ENCODE data around the gene SESN1. TPM values are rescaled to one million over a fixed set of nuclear protein-coding genes. Genes with fewer than 3 reads are reported as not detected.
A peak's percentile ranks its signal among the peaks of the same experiment; 100 is the strongest.

SESN1 gene
- polyA plus RNA-seq, 2 of the 4 experiments (the other 2 are of a cell fraction): 7.9 to 13.9 TPM

DNA sequence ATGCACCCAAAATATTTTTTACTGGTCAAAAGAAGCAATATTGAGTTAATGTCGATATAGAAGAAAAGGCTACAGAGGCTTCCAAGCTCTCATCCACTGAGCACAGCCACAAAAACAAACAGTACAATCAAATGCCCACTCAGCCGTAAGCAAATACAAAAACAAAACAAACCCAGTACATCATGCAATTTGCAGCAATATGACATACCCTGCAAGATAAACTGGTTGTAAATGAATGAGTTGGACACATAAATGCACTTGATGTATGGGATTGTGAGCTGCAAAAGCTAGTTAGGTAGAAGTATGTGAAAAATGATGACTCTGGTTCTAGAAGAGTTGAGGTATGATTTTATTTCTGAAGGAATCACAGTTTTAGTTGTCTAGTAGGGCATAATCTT, 83.9 kb downstream of the SESN1 start:
- Histone ChIP-seq H3K9me3 (no peaks in the 10 kb centered on the region), H3K27ac (no peak overlapping the region), H3K4me2 (peak overlapping the region; percentile 80; the same call in 2 of the 3 replicates), H3K4me1 (no peaks in the 10 kb centered on the region; the same call in 2 of the 3 replicates), H3K4me3 (no peak overlapping the region)
- no peak for TF ChIP-seq NPAS2 (CRISPR knock-in tag; IDR thresholded peaks at IDR 0.05; ENCODE audit: borderline replicate concordance)
- TF ChIP-seq JUN (IDR thresholded peaks at IDR 0.05): no peak
- no peak for TF ChIP-seq FOSL2 (IDR thresholded peaks at IDR 0.05)
- TF ChIP-seq FOSL2 (CRISPR knock-in tag; IDR thresholded peaks at IDR 0.05): no peak
- TF ChIP-seq ESRRA (IDR thresholded peaks at IDR 0.05; ENCODE audit: borderline replicate concordance, low read length): no peak
- TF ChIP-seq MAZ (IDR thresholded peaks at IDR 0.05; ENCODE audit: borderline replicate concordance, low read depth, low read length): no peak
- TF ChIP-seq, protein P1, sequence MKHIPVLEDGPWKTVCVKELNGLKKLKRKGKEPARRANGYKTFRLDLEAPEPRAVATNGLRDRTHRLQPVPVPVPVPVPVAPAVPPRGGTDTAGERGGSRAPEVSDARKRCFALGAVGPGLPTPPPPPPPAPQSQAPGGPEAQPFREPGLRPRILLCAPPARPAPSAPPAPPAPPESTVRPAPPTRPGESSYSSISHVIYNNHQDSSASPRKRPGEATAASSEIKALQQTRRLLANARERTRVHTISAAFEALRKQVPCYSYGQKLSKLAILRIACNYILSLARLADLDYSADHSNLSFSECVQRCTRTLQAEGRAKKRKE (CRISPR knock-in tag; IDR thresholded peaks at IDR 0.05; ENCODE audit: low read depth): no peak
- TF ChIP-seq, protein P2, sequence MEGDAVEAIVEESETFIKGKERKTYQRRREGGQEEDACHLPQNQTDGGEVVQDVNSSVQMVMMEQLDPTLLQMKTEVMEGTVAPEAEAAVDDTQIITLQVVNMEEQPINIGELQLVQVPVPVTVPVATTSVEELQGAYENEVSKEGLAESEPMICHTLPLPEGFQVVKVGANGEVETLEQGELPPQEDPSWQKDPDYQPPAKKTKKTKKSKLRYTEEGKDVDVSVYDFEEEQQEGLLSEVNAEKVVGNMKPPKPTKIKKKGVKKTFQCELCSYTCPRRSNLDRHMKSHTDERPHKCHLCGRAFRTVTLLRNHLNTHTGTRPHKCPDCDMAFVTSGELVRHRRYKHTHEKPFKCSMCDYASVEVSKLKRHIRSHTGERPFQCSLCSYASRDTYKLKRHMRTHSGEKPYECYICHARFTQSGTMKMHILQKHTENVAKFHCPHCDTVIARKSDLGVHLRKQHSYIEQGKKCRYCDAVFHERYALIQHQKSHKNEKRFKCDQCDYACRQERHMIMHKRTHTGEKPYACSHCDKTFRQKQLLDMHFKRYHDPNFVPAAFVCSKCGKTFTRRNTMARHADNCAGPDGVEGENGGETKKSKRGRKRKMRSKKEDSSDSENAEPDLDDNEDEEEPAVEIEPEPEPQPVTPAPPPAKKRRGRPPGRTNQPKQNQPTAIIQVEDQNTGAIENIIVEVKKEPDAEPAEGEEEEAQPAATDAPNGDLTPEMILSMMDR (IDR thresholded peaks at IDR 0.05): no peak
- TF ChIP-seq GATA3 (IDR thresholded peaks at IDR 0.05; ENCODE audit: borderline replicate concordance): no peak
- no peak for TF ChIP-seq RFX5 (IDR thresholded peaks at IDR 0.05)
- no peak for TF ChIP-seq BHLHE40 (IDR thresholded peaks at IDR 0.05; ENCODE audit: low read depth, low read length)
- TF ChIP-seq, protein P3, sequence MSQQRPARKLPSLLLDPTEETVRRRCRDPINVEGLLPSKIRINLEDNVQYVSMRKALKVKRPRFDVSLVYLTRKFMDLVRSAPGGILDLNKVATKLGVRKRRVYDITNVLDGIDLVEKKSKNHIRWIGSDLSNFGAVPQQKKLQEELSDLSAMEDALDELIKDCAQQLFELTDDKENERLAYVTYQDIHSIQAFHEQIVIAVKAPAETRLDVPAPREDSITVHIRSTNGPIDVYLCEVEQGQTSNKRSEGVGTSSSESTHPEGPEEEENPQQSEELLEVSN (IDR thresholded peaks at IDR 0.05; ENCODE audit: borderline replicate concordance, low read depth): no peak
- TF ChIP-seq, protein P4, sequence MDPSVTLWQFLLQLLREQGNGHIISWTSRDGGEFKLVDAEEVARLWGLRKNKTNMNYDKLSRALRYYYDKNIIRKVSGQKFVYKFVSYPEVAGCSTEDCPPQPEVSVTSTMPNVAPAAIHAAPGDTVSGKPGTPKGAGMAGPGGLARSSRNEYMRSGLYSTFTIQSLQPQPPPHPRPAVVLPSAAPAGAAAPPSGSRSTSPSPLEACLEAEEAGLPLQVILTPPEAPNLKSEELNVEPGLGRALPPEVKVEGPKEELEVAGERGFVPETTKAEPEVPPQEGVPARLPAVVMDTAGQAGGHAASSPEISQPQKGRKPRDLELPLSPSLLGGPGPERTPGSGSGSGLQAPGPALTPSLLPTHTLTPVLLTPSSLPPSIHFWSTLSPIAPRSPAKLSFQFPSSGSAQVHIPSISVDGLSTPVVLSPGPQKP (IDR thresholded peaks at IDR 0.05; ENCODE audit: low read depth, low read length): no peak
- TF ChIP-seq CHD4 (IDR thresholded peaks at IDR 0.05; ENCODE audit: borderline replicate concordance): no peak
- no peak for TF ChIP-seq ZNF302 (CRISPR knock-in tag; IDR thresholded peaks at IDR 0.05)
- no peak for TF ChIP-seq TFCP2L1 (CRISPR knock-in tag; IDR thresholded peaks at IDR 0.05)
- TF ChIP-seq, protein P5, sequence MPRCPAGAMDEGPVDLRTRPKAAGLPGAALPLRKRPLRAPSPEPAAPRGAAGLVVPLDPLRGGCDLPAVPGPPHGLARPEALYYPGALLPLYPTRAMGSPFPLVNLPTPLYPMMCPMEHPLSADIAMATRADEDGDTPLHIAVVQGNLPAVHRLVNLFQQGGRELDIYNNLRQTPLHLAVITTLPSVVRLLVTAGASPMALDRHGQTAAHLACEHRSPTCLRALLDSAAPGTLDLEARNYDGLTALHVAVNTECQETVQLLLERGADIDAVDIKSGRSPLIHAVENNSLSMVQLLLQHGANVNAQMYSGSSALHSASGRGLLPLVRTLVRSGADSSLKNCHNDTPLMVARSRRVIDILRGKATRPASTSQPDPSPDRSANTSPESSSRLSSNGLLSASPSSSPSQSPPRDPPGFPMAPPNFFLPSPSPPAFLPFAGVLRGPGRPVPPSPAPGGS (IDR thresholded peaks at IDR 0.05): no peak
- TF ChIP-seq, protein P6, sequence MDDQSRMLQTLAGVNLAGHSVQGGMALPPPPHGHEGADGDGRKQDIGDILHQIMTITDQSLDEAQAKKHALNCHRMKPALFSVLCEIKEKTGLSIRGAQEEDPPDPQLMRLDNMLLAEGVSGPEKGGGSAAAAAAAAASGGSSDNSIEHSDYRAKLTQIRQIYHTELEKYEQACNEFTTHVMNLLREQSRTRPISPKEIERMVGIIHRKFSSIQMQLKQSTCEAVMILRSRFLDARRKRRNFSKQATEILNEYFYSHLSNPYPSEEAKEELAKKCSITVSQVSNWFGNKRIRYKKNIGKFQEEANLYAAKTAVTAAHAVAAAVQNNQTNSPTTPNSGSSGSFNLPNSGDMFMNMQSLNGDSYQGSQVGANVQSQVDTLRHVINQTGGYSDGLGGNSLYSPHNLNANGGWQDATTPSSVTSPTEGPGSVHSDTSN (IDR thresholded peaks at IDR 0.05): no peak
- no peak for TF ChIP-seq EHF (CRISPR knock-in tag; IDR thresholded peaks at IDR 0.05)
- TF ChIP-seq, protein P7, sequence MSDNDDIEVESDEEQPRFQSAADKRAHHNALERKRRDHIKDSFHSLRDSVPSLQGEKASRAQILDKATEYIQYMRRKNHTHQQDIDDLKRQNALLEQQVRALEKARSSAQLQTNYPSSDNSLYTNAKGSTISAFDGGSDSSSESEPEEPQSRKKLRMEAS (IDR thresholded peaks at IDR 0.05): no peak
- POLR2A ChIA-PET: interaction anchor here (0.9 kb wide), 1 partner anchor 83 kb away, joined by 3 read pairs; no protein-coding TSS in a partner anchor
- FAIRE-seq (no peak), DNase-seq (ENCODE audit: low read depth in 1 of 2, low spot score in 1 of 2) (no peak), ATAC-seq (no peak)
- 71% methylated on average over 2 of the region's 2 CpGs for WGBS (ENCODE audit: missing lambda C conversion rate)
- CTCF ChIA-PET: no interaction called here
